ENCODE measurements around the gene TOX3. TPM values are rescaled to one million over a fixed set of nuclear protein-coding genes. Genes with fewer than 3 reads are reported as not detected.

The TOX3 gene
- total and polyA plus RNA-seq, 2 experiments from 2014 or later: 9.8 to 15.6 TPM

- H3K4me3 ChIP-seq: no peak overlapping the region
- no peaks in the 10 kb centered on the region for H3K27me3 Mint-ChIP-seq (ENCODE audit: insufficient read depth, low read depth, poor library complexity)
- no peak overlapping the region for H2AFZ ChIP-seq
- peaks cover 94% of the 10 kb centered on the region for H3K79me2 ChIP-seq (replicated peaks; ENCODE audit: insufficient read depth)
- ATAC-seq (no peak), DNase-seq (ENCODE audit: low spot score) (no peak)
- H3F3A ChIP-seq (replicated peaks; ENCODE audit: low read depth): no peaks in the 10 kb centered on the region
- H3K4me1 ChIP-seq (ENCODE audit: insufficient read depth): peaks cover 26% of the 10 kb centered on the region
- peaks cover 7% of the 10 kb centered on the region; the same call in 1 of the 2 replicates for H3K9me2 ChIP-seq (ENCODE audit: insufficient read depth)
- TF ChIP-seq STAT1 (IDR thresholded peaks at IDR 0.05; ENCODE audit: unreplicated experiment): no peak
- TF ChIP-seq REST (IDR thresholded peaks at IDR 0.05; ENCODE audit: unreplicated experiment): no peak
- no peak for TF ChIP-seq EZH2 (IDR thresholded peaks at IDR 0.05; ENCODE audit: low read depth, unreplicated experiment)
- no peak for TF ChIP-seq CTCF (conservative IDR thresholded peaks at IDR 0.05; ENCODE audit: low read depth in 2 of 2)
- no peak for TF ChIP-seq ZNF462 (CRISPR knock-in tag; IDR thresholded peaks at IDR 0.05)
- no peak for TF ChIP-seq EZH2phosphoT487 (IDR thresholded peaks at IDR 0.05; ENCODE audit: unreplicated experiment)
- no peak for TF ChIP-seq NANOG (IDR thresholded peaks at IDR 0.05; ENCODE audit: borderline replicate concordance)
- TF ChIP-seq ETS1 (IDR thresholded peaks at IDR 0.05): no peak
- TF ChIP-seq ZNF331 (CRISPR knock-in tag; IDR thresholded peaks at IDR 0.05; ENCODE audit: low read depth): no peak
- no peak for TF ChIP-seq POLR2AphosphoS5 (IDR thresholded peaks at IDR 0.05; ENCODE audit: low read depth)
- TF ChIP-seq CREB1 (CRISPR knock-in tag; IDR thresholded peaks at IDR 0.05; ENCODE audit: low read depth): no peak
- no peak for TF ChIP-seq JUNB (IDR thresholded peaks at IDR 0.05; ENCODE audit: unreplicated experiment)
- TF ChIP-seq ZNF114 (CRISPR knock-in tag; IDR thresholded peaks at IDR 0.05): no peak
- H3K27me3 ChIP-seq (ENCODE audit: insufficient read depth): no peaks in the 10 kb centered on the region
- H3K4me1 Mint-ChIP-seq: peaks cover 11% of the 10 kb centered on the region
- H3K36me3 Mint-ChIP-seq (ENCODE audit: low read depth): peaks cover 4% of the 10 kb centered on the region; the same call in 2 of the 3 replicates
- H3K27ac Mint-ChIP-seq: no peak overlapping the region
- no peaks in the 10 kb centered on the region for H3K9me3 Mint-ChIP-seq
- peaks cover 11% of the 10 kb centered on the region; the same call in 1 of the 2 replicates for H4K20me1 ChIP-seq (replicated peaks; ENCODE audit: insufficient read depth)
- no peak overlapping the region for H3K4me3 Mint-ChIP-seq
- H3K4me2 ChIP-seq: peak overlapping the region; percentile 68
- peak overlapping the region; percentile 72; the same call in 1 of the 2 replicates for H3K27ac ChIP-seq (ENCODE audit: low read depth)
- no peaks in the 10 kb centered on the region for H3K36me3 ChIP-seq (ENCODE audit: insufficient read depth)
These were observed 13.6 kb downstream of the TOX3 start for GRCh38 chr16:52533296-52533695.
